ENCODE data around the gene HS1BP3.
A peak's percentile ranks its signal among the peaks of the same experiment; 100 is the strongest.

The HS1BP3 gene, protein sequence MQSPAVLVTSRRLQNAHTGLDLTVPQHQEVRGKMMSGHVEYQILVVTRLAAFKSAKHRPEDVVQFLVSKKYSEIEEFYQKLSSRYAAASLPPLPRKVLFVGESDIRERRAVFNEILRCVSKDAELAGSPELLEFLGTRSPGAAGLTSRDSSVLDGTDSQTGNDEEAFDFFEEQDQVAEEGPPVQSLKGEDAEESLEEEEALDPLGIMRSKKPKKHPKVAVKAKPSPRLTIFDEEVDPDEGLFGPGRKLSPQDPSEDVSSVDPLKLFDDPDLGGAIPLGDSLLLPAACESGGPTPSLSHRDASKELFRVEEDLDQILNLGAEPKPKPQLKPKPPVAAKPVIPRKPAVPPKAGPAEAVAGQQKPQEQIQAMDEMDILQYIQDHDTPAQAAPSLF

DNA sequence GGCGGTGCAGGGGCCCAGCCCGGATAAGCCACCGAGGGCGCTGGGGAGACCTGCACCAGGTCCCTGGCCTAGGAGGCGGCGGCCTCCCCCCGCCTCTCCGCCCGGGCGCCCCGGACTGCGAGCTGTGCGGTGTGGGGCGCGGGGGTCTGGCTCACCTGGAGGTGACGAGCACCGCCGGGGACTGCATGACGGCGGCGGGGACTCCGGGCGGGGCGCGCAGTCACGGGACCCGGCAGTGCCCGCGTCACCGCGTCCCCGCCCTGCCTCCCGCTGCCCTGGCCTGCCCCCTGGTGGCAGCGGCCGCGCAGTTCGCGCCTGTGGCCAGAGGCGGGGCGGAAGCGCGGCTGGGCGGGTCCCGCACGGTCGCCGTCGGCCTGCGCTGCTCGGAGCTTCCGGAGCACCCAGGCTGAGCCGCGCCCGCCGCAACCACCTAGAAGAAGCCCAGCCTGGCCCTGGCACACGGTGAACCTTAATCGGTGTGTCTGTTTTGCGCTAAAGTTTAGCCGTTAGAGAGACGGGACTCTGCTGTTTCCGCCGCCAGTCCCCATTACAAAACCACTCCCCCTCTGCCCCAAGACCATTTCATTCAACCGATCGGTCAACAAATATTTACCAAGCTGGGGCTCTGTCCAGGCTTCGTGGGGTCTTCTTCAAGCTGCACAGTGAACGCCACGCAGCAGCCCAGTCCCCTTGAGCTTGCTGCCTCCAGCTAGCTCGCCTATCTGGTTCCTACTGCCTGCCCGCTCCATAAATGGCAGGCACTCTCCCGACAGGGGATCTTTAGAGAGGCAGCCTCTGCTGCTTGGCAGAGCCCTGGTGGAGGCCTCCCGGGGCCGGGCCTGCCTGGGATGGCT lies at the start of gene HS1BP3:
TSS of gene HS1BP3 (minus strand) at position 222 of the 854 bp plus-strand sequence. CDS start at position 187, 35 bp downstream.
- peak; percentile 87 for DNase-seq (ENCODE audit: low spot score)

DNA sequence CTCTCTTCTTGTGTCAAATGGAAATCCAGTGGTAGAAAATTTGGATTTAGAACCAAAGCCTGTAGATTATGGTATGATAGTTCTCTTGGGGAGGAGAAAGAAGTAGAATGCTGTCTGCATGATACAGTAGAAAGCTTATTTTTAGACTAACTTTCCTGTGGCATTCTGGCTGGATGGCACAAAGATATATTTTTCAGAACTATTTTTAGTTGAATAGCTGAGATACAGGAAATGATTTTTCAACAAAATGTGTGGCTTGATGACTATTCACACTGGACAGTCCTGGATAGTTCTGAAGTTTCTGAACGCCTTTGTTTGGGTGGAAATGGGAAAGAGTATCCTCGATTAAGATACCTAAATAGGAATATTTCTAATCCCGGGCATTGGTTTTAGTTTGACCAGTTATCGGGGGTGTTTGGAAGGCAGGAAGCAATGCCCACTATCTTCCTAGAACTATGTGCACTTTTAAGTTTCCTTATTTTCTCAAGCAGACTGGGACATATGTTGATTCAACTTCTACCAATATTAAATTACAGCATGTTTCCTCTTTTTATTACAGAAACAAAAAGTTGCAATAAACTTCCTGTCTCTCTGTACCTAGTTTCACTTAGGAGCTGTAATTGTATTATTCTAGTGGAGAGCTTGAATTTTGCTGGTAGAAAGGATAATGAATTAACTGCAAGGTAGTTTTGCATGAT lies 48.2 kb upstream of the HS1BP3 start:
- DNase-seq (ENCODE audit: low spot score) = no peak

DNA sequence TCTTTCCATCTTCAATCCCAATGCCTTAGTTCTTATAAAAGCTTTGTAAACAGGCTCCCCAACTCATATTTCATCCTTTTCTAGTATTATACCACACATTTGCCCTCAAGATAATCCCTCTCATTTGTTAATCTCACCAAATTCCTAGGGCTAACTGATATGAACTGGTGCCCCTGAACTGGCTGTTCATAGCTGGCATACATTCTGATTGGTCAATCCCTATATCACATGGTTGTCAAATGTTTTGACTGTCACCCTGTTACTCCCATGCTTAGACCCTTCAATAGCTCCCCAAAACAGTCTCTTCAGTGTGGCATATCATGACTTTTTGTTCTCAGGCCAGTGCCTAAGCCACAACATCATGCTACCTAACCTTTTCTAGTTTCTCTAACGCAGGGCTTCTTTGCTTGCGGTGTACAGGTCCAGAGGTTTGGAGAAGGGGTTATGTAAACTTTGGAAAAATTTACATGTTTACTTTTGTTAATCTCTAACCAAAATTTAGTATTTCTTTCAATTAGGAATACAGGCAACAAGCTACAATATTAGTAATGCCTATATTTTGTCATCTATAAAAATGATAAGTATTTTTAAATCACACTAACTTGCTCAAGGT lies 46.5 kb upstream of the HS1BP3 start:
- DNase-seq (ENCODE audit: low spot score) = no peak

DNA sequence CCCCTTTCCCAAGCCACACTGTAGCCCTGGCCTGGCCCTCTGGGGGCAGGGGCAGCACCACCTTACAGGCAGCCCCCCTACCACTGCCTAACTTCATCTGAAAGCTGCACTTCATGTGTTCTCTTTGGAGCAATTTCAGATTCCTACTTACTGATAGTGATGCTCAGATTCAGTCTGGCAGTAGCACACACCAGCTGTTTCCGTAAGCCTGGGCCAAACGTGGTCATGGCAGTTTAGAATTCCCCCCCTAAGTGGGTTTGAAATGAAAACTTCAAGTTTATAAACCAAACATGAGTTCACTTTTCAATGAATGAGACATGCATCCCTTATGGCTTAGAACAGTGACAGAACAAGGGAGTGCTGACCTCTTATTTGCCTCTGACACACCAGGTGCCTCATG lies 45.5 kb upstream of the HS1BP3 start:
- no peak for DNase-seq (ENCODE audit: low spot score)

DNA sequence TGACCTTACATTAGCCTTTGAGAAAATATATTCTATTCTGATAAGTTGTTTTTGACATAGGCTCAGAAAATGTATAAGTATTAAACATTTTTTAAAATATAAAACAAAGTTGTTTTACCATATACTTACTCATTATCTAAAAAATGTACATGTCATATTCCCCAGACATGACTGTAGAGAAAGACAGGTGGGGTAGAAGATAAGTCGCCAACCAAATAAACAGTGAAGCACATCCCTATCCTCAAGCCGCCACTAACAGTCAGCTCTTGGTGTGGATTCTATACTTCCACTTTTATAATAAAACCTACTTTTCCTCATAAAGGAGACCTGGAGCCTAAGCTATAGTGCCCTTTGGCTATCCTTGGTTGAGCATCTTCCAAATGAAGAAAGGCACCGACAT lies 42.4 kb upstream of the HS1BP3 start:
- DNase-seq (ENCODE audit: low spot score) = no peak

DNA sequence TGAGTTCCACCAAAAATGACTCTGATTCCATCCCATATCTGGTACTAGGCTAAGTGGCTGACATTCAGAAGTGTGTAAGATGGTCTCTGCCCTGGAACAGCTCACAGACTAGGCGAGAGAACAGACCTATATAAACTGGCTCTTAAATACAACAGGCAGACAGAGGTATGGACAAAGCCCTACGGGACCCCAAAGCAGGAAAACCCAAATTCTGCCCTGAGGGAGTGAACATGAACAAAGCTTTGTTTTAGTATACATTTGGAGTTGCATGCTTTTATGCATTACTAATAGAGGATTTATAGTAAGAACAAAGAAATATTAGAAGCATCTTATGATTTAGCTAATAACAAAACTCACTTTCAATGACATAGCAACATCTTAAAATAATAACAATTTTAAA lies 41.2 kb upstream of the HS1BP3 start:
- DNase-seq (ENCODE audit: low spot score) = no peak

DNA sequence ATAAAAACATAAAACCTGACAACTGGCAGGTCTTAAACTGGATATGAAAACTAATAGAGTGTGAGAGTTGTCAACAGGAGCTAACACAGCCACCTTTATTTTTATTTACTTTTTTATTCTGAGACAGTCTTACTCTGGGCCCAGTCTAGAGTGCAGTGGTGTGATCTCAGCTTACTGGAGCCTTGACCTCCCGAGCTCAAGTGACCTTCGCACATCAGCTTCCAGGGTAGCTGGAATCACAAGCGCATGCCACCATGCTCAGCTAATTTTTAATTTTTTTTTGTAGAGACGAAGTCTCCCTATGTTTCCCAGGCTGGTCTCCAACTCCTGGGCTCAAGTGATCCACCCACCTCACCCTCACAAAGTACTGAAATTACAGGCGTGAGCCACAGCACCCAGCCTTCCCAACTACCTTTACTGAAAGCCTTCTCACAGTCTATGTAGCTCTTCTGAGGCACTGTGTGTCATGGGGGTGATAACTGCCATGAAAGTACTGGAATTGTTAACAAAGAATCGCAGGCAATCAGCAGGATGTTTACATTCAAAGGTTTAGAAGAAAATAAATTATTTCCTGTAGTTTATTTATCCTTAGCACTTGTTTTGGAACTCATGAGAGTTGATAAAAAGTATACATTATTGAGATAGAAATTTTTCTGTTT lies 40.3 kb upstream of the HS1BP3 start:
- no peak for DNase-seq (ENCODE audit: low spot score)

DNA sequence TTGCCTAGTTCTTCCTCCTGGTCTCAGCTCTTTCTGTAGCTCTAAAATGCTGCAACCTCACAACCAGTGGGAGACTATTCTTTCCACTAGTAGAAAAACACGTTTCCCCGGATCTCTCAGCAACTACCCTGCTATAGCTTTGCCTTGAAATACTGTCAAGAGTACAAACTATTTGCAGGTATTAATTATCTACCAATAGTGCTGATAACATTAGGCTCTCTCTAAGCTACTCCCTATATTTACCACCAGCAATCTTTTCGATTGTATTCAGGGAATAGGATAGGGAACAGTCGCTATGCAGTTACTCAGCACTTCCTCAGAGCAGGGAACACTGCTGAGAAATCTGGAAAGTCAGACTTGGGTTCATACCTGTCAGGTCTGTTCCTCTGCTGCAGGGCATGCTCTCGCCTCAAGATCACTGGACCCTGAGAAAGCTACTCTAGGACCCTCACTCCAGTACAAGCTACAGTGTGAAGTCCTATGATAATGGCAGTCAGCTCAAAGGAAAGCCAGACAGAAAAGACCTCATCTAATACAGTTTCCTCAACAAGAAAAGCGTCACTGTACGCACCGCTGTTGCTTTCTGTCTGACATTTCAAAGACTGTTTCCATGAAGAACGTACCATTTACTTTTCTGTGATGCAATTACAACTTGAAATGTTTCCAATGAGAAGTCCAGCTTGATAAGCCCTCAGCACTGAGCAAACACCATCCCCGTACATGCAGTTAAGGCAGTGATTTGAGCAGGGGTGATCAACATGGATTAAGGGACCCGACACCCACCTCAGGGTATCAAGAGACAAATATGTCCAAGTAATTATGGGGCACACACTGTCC lies 38.7 kb upstream of the HS1BP3 start:
- no peak for DNase-seq (ENCODE audit: low spot score)

DNA sequence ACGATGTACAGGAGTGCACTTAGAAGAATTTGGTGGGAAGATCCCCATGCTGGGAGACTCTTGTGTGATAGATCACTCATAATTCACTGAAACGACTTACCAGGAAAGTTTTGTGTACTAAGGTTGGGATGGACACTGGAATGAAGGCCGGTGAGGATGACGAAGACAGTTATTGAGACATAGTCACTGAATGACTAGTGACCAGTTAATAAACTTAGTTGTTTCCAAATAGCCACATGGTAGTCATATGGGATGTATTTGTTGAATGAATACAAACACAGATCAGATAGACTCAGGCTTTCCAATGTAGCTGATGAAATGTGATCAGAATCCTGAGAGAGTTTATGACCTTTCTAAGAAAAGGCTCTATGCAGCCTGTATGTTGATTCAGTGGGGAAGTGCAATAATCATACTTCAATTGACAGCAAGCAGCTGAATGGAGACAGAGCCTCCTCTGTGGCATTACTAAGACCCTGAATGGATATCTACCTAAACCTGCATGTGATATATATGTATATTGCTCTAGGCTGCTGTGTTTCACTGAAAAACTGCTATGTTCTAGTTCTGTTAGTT lies 36.4 kb upstream of the HS1BP3 start:
- DNase-seq (ENCODE audit: low spot score) = no peak

DNA sequence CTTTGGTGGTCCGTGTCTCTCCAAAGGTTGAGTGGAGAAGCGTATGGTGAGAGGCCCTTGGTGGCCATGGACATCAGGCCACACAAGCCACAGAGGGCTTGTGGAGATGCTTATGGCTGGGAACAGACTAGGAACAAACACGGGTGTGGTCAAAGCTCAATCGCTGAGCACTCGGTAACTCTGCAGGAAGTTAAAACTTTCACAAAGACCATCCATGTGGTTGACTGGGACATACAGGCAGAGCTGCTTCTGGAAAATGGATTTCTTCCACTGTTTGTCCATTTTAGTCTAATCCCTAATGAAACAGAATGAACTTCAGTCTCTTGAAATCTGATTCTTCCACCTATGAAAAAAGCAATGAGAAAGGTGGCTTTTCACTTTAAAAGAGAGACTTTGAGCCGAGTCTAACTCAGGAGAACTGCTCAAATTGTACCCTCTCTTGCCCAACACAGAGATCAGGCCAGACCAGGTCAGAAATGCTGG lies 33.7 kb upstream of the HS1BP3 start:
- DNase-seq (ENCODE audit: low spot score) = no peak

DNA sequence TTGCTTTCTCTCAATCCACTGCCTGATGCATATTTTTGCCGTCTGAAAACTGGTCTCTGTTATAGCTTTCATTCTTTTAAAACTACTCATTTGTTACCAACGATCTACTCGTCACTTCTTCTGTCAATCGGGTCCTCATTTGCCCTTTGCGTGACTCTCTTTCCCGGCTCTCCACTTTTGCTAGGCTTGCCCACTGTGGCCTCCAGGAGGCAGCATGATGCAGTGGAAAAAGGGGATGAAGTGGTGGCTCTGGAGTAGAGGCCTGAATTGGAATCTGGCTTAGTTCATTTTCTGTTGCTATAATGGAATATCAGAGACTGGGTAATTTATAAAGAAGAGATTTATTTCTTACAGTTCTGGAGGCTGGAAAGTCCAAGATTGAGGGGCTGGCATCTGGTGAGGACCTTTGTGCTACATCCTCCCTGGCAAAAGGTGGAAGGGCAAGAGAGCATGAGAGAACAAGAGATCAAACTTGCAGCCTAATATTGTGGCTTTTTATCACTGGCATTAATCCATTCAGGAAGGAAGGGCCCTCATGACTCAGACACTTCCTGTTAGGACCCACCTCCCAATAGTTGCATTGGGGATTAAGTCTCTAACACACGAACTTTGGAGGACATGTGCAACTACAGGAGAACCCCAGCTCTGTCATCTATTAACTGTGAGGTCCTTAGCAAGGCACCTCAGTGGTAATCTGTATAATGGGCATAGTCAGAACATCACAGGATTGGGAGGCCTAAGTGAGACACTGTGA lies 31.4 kb upstream of the HS1BP3 start:
- no peak for DNase-seq (ENCODE audit: low spot score)

DNA sequence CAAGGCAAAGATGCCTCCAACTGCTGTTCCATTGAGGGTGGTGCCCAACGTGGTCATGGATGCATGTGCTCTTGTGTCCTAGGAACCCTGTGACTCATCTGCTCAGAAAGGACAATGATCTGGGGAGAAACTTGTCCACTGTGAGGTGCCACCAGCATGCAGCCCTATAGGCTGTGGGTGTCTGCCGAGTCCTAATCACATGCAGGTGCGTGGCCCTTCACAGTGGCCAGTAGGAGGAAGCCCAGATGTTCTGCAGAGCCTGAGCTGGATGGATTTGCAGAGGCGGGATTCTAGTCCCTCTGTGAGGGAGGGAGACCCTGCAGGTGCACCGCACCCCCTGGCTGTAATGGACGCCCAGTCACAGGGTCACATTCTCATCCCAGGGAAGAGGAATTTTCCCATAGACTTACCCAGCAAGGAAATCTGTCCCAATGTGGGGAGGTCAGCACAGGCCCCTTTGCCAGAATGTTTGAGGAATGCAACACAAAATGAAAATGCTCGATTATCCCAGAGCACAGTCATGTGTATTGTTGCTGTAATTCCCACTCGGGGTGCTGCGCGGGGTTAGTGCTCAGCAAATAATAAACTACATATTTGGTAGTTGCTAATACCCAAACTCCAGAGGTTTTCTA lies 30.0 kb upstream of the HS1BP3 start:
- no peak for DNase-seq (ENCODE audit: low spot score)

DNA sequence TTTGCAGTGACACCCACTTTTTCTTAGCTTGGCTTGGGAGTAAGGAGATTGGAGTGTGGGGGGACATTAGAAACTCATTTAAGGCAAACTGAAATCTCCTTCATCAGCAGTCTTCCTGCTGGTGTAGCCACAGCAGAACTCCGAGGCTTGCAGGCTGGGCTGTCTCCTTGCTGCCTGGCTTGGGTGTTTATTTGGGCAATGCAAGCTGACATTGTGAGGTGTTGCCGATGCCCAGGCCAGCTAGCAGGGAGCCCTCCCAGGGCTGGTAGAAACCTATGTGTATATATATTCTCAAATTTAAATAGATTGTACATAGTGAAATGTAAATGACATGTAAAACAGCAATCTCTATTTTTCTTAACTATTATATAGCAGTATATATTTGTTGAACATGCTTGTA lies 27.9 kb upstream of the HS1BP3 start:
- no peak for DNase-seq (ENCODE audit: low spot score)

DNA sequence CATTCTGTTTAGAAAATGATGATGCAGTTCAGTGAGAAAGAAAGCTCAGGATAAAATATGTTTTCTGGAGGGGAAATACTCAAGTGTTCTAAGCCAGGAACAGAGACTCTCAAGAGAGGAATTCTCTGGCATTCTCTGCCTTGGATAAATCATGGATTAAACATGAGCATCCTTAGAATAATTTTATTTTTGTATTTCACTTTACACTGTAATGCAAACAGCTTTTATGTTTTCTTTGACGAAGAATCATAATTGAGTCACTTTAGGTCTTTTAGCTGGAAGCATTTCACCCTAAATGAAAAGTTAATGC lies 27.1 kb upstream of the HS1BP3 start:
- no peak for DNase-seq (ENCODE audit: low spot score)

DNA sequence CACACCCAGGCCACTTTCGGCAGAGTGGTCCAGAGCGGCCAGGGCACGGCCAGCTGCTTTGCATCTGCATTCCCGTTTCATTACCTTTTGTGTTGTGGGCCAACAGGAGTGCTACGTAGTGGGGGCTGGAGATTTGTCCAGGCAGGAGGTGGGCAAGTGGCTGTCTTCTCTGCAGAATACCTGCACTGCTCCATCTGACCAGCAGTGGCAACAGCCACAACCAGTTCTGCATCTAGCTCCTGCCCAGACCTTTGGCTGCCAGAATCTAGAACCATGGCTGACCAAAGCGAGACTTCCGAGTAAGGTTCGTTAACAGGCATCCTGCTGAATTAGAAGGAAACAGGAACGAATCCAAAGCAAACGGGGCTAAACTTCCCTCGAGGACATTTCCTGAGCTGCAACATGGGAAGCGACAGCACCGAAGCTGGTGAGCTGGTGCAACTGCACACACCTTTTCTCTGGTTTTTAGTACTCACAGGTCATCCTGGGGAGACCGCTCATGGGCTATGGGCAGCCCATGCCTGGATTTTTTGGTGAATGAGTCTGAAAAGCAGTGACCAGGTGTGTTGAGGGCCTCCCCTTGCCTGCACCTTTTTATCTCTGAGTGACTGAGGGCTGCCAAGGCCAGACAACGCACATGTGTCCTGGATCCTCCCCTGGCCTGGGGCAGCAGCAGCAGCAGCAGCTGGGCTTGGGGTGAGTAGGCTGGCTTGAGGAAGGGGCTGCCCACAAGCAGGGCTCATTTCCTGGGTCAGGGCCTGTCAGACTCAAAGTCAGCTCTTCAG lies 26.6 kb upstream of the HS1BP3 start:
- no peak for DNase-seq (ENCODE audit: low spot score)

DNA sequence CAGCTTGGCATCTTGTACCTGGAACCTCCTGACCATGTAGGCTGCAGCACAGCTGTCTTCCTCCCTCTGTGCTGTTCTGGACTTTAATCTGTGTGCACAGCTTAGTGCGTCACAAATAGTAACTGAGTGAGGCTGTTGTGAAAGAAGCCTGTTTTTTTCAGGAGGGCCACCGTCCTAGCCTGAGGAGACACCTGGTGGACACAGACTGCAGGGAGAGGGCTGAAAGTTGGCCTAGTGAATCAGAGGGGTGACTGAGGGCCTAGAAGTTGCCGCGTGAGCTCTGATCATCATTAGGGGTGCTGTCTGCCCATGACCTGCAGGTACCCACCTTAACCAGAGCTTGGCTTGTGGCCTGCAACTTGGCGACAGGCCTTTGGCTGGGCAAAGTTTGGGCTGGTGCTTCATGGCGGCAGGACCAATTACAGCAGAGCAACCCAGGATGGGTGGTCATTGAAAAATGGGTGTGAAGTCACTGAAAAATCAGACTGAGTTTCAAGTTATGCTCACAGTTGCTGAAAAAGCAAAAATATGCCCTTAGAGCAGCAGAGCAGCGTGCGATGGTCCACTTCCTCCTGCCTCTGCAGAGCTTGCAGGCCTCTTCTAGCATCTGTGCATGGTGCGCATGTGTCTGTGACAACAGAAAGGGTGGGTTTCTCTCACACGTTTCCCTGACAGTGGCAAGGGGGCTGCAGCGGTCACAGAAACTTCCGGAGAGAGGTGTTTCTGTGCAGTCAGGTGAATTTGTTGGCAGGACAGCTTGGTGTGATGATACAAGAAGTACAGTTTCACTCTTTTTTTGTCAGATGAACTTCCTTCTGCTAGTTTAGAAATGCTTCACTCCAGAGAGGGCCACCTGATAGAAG lies 25.7 kb upstream of the HS1BP3 start:
- no peak for DNase-seq (ENCODE audit: low spot score)

DNA sequence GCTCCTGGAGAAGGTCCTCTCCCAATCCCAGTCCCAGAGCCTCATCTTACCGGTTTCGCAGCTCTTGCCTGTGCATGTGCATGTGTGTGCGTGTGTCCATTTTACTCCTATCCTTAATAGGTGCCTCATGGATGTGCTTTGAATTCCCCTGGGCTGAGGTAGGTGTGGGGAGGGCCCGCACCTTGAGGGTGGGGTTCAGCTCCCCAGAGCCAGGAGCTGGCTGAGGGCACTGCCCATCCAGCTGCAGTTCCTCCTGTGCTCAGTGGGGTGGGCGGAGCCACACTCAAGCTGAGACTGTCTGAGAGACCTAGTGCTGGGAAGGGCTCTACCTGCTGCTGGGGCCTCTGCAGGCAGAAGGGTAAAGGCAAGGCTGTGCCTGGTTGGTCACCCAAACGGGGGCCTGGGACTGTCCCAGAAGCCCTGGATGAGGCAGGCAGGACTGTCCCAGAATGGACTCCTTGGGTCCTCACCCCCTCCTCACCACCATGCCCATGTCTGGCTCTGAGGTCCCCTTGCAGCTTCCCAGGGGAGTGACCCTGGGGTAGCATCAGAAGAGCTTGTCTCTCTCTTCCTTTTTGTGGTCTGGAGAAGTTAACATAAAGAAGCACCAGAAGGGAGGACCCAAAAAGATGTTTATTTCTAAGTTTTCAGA lies 24.9 kb upstream of the HS1BP3 start:
- DNase-seq (ENCODE audit: low spot score) = no peak
